HG03571 (cell line): ENCODE results near the gene DAPK2.

Experiments
- ATAC-seq: cut with Tn5 transposase; IDR thresholded peaks from one replicate; pipeline ENCODE4 v1.9.1; 2021; ENCODE audit not compliant: unreplicated experiment

The DAPK2 gene

GRCh38 chr15:63876085-63876662, 170.1 kb downstream of the DAPK2 start:
- no peak for ATAC-seq

GRCh38 chr15:63874616-63875015, 171.7 kb downstream of the DAPK2 start:
- ATAC-seq, result no peak

GRCh38 chr15:63872759-63873510, 173.3 kb downstream of the DAPK2 start:
- no peak for ATAC-seq

- no peak for ATAC-seq
Observed at GRCh38 chr15:63870487-63871209, 175.6 kb downstream of the DAPK2 start.

GRCh38 chr15:63870043-63870394, 176.3 kb downstream of the DAPK2 start:
- no peak for ATAC-seq

GRCh38 chr15:63869371-63870042, 176.8 kb downstream of the DAPK2 start:
- ATAC-seq, result no peak

- no peak for ATAC-seq
Observed at GRCh38 chr15:63864186-63864585, 182.1 kb downstream of the DAPK2 start.

GRCh38 chr15:63861946-63862517, 184.3 kb downstream of the DAPK2 start:
- no peak for ATAC-seq

- no peak for ATAC-seq
Observed at GRCh38 chr15:63860555-63860954, 185.7 kb downstream of the DAPK2 start.

- ATAC-seq, result no peak
Observed at GRCh38 chr15:63860155-63860554, 186.1 kb downstream of the DAPK2 start.

GRCh38 chr15:63858881-63859280, 187.4 kb downstream of the DAPK2 start:
- no peak for ATAC-seq

GRCh38 chr15:63858448-63858847, 187.8 kb downstream of the DAPK2 start:
- ATAC-seq, result no peak

GRCh38 chr15:63857461-63857856, 188.8 kb downstream of the DAPK2 start:
- ATAC-seq, result no peak
